H1 (cell line): ENCODE results near the gene UGT1A7. TPM values are rescaled to one million over a fixed set of nuclear protein-coding genes. Genes with fewer than 3 reads are reported as not detected.

ENCODE experiments used
- ASH2L ChIP-seq: fragments of 200-600, 300-600 bp; sonication (generic); IDR thresholded peaks from one replicate; pipeline ENCODE4 v1.7.1; 2017; ENCODE audit warnings: low read length
- CTBP2 ChIP-seq: IDR thresholded peaks from 2 replicates; pipeline ENCODE4 v1.7.0; 2011; ENCODE audit warnings: borderline replicate concordance, mild to moderate bottlenecking, moderate library complexity, mixed read lengths, low read length; ENCODE audit not compliant: insufficient read depth, insufficient read length
- SAP30 ChIP-seq: fragments of 300-600 bp; sonication (generic); IDR thresholded peaks from 2 replicates; pipeline ENCODE4 v1.7.1; 2012; ENCODE audit warnings: low read length, moderate library complexity, mild to moderate bottlenecking, inconsistent platforms; ENCODE audit not compliant: insufficient read depth, insufficient replicate concordance
- SIRT6 ChIP-seq: IDR thresholded peaks from one replicate; pipeline ENCODE4 v1.7.1; 2012; ENCODE audit warnings: low read length, inconsistent platforms
- TAF7 ChIP-seq: optimal IDR thresholded peaks from 2 replicates; pipeline ENCODE3; 2011; ENCODE audit warnings: low read depth, mild to moderate bottlenecking, inconsistent platforms, low read length, moderate library complexity, borderline replicate concordance
- polyA plus RNA-seq, 7 experiments: library from polyadenylated mRNA; depleted of rRNA in 3 of 7; stranded (reverse) in 5 of 7; unstranded in 2 of 7; fragments of >200 nt in 5 of 7; fragments of 200-250 nt in 2 of 7; gene quantifications; 1 replicate in 5 of 7; 2 replicates in 1 of 7; 4 replicates in 1 of 7; pipeline versions ENCODE4 v1.2.1 to v1.2.3, GENCODE V29; 2011 to 2013; ENCODE audit warnings: missing spikeins in 2 of 7, mixed read lengths in 2 of 7
- total RNA-seq: library from RNA; stranded (reverse); fragmentation: NEBNext Ultra II Directional; extraction: Animal tissue kit (Norgen Biotek cat#: 25700); gene quantifications from 2 replicates; pipeline ENCODE4 v1.2.1, GENCODE V29; 2021

Gene UGT1A7
- total and polyA plus RNA-seq, 2 of the 8 experiments (the other 6 are each of a cell fraction or from before 2014, with no cell fraction given), result not detected

- TF ChIP-seq SAP30, result no peak
- no peak for TF ChIP-seq SIRT6
- no peak for TF ChIP-seq ASH2L
- TF ChIP-seq TAF7, result no peak
- no peak for TF ChIP-seq CTBP2
These were observed 111.9 kb downstream of the UGT1A7 start (continued) for GRCh38 chr2:233793465-233794127.
